Chondrocyte (in vitro differentiated cells): Measurements from ENCODE around the gene STXBP1. TPM values are rescaled to one million over a fixed set of nuclear protein-coding genes. Genes with fewer than 3 reads are reported as not detected.

Source experiments
- DNase-seq: peaks from one replicate; pipeline ENCODE4 v3.0.0; 2021; ENCODE audit warnings: mixed read lengths, low spot score
- H3K27ac Mint-ChIP-seq: one replicate; pipeline ENCODE4 v1.8.0; 2021; ENCODE audit warnings: mild to moderate bottlenecking, moderate library complexity, mixed read lengths; ENCODE audit not compliant: unreplicated experiment
- H3K27me3 Mint-ChIP-seq: 2 replicates; pipeline ENCODE4 v1.8.0; 2021; ENCODE audit warnings: low read depth, mixed read lengths
- H3K36me3 Mint-ChIP-seq: 2 replicates; pipeline ENCODE4 v1.8.0; 2021; ENCODE audit warnings: low read depth, mixed read lengths
- H3K4me1 Mint-ChIP-seq: 2 replicates; pipeline ENCODE4 v1.8.0; 2021; ENCODE audit warnings: low read depth, mild to moderate bottlenecking, mixed read lengths
- H3K4me3 Mint-ChIP-seq: one replicate; pipeline ENCODE4 v1.8.0; 2021; ENCODE audit warnings: mild to moderate bottlenecking, moderate library complexity, mixed read lengths; ENCODE audit not compliant: unreplicated experiment
- H3K9me3 Mint-ChIP-seq: 2 replicates; pipeline ENCODE4 v1.8.0; 2021; ENCODE audit warnings: low read depth, mixed read lengths
- total RNA-seq: library from RNA; stranded (reverse); gene quantifications from 3 replicates; pipeline ENCODE4 v1.2.1, GENCODE V29; 2021
- TF ChIP-seq, protein P1 (sequence below): fragments of 200-600 bp; sonication (generic); IDR thresholded peaks from 2 replicates; pipeline ENCODE4 v1.5.0; 2021; ENCODE audit warnings: antibody characterized with exemption, mild to moderate bottlenecking, moderate library complexity

The STXBP1 gene
- total RNA-seq, 1 donor from 2014 or later = 41.6 TPM

- Mint-ChIP-seq H3K9me3 (peaks cover 3% of the 10 kb centered on the region), H3K4me3 (no peak overlapping the region), H3K27me3 (no peaks in the 10 kb centered on the region), H3K27ac (no peak overlapping the region), H3K36me3 (no peaks in the 10 kb centered on the region), H3K4me1 (no peaks in the 10 kb centered on the region)
- TF ChIP-seq, protein P1, sequence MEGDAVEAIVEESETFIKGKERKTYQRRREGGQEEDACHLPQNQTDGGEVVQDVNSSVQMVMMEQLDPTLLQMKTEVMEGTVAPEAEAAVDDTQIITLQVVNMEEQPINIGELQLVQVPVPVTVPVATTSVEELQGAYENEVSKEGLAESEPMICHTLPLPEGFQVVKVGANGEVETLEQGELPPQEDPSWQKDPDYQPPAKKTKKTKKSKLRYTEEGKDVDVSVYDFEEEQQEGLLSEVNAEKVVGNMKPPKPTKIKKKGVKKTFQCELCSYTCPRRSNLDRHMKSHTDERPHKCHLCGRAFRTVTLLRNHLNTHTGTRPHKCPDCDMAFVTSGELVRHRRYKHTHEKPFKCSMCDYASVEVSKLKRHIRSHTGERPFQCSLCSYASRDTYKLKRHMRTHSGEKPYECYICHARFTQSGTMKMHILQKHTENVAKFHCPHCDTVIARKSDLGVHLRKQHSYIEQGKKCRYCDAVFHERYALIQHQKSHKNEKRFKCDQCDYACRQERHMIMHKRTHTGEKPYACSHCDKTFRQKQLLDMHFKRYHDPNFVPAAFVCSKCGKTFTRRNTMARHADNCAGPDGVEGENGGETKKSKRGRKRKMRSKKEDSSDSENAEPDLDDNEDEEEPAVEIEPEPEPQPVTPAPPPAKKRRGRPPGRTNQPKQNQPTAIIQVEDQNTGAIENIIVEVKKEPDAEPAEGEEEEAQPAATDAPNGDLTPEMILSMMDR = no peak
- no peak for DNase-seq
Measured at GRCh38 chr9:127705577-127706379, 93.7 kb downstream of the STXBP1 start.

DNA sequence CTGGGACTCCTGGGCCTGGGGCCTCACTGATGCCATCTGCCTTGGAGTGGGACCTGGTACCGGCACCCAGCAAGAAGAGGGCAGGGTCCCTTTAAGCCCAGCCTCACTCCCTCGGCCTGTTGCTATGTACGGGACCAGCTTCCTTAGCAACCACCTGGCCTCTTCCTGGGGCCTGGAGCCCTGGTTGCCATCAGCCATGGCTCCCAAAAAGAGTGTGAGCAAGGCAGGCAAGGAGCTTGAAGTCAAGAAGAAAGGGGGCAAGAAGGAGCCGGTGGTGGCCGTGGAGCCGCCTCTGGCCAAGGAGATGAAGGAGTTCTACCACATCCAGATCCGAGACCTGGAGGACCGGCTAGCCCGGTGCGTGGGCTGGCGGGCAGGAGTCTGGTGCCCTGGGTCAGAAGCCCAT is 94.8 kb downstream of the STXBP1 start, which contains the start of gene CFAP157:
TSS of gene CFAP157 (plus strand) at position 153 of the 406 bp plus-strand sequence. CDS start at position 197, 44 bp downstream.
- no peaks in the 10 kb centered on the region for H3K36me3 Mint-ChIP-seq
- no peaks in the 10 kb centered on the region for H3K4me1 Mint-ChIP-seq
- peaks cover 3% of the 10 kb centered on the region for H3K9me3 Mint-ChIP-seq
- no peak within 1 kb of the TSS for H3K27ac Mint-ChIP-seq
- TF ChIP-seq, protein P1 = no peak
- no peaks in the 10 kb centered on the region for H3K27me3 Mint-ChIP-seq
- no peak for DNase-seq
- H3K4me3 Mint-ChIP-seq = no peak within 1 kb of the TSS

- no peak for DNase-seq
- Mint-ChIP-seq H3K9me3 (peaks cover 3% of the 10 kb centered on the region), H3K36me3 (no peaks in the 10 kb centered on the region), H3K27me3 (no peaks in the 10 kb centered on the region), H3K4me1 (no peaks in the 10 kb centered on the region), H3K4me3 (no peak overlapping the region), H3K27ac (no peak overlapping the region)
- TF ChIP-seq, protein P1 = no peak
Measured at GRCh38 chr9:127707766-127708165, 95.7 kb downstream of the STXBP1 start.

DNA sequence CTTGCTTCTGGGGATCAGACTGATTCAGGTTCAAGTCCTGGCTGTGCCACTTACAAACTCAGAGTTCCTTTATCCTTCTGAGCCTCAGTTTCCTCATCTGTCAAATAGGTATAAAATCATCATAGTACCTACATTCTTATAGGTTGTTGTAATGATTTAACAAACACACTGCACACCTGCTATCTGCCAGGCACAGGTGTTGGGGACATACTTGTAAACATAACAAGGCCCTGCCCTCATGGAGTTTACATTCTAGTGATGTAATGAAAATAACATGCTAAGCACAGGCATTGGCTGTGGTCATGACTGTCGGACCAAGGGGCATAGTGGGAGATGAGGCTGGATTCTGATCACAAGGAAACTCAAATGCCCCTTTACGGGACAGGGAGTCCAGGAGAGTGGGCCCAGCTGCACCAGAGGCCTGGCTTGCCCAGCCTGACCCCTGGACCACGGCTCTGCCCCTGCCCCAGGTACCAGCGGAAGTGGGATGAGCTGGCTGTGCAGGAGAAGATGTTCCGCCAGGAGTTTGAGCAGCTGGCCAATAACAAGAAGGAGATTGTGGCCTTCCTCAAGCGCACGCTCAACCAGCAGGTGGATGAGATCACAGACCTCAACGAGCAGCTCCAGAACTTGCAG is 97.0 kb downstream of the STXBP1 start:
- no peak overlapping the region for H3K27ac Mint-ChIP-seq
- TF ChIP-seq, protein P1 = no peak
- no peaks in the 10 kb centered on the region for H3K36me3 Mint-ChIP-seq
- H3K4me1 Mint-ChIP-seq = no peaks in the 10 kb centered on the region
- no peaks in the 10 kb centered on the region for H3K27me3 Mint-ChIP-seq
- DNase-seq = no peak
- H3K4me3 Mint-ChIP-seq = no peak overlapping the region
- peaks cover 3% of the 10 kb centered on the region for H3K9me3 Mint-ChIP-seq

DNA sequence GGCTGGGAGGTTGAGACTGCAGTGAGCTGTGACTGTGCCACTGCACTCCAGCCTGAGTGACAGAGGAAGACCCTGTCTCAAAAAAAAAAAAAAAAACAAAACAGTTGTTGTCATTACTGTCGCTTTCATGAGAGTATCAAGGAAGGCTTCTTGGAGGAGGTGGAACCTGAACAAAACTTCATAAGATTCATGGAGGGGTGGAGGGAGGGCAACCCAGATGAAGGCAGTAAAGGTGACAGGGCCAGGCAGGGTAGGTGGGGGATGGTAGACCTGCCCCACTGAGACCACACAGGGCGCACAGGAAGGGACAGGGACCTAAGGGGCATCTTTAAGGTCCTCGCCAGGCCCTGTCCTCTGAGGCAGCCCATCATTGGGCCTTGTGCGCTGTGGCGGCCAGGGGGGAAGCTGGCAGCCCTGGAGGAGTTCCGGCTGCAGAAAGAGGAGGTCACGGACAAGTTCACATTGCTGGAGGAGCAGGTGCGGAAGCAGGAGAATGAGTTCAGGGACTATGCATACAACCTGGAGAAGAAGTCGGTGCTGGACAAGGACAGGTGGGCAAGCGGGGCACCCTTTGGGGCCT is 98.2 kb downstream of the STXBP1 start:
- Mint-ChIP-seq H3K36me3 (no peaks in the 10 kb centered on the region), H3K4me3 (no peak overlapping the region), H3K4me1 (peaks cover 4% of the 10 kb centered on the region), H3K27me3 (no peaks in the 10 kb centered on the region), H3K9me3 (peaks cover 3% of the 10 kb centered on the region), H3K27ac (no peak overlapping the region)
- DNase-seq = no peak
- TF ChIP-seq, protein P1 = no peak
